Lower lobe of right lung (tissue), 2 donors: Measurements from ENCODE around the gene PLA2G4E. TPM values are rescaled to one million over a fixed set of nuclear protein-coding genes. Genes with fewer than 3 reads are reported as not detected.

Experiments used
- ATAC-seq, 2 donors: fragments of 200-7000 bp; cut with Tn5 transposase; one replicate each; pipeline ENCODE4 v1.9.1; 2020 to 2022; ENCODE audit warnings: mild to moderate bottlenecking in 2 of 2, moderate library complexity in 2 of 2
- DNase-seq: peaks from one replicate; pipeline ENCODE4 v3.0.0-alpha.2; 2020
- H3K27ac ChIP-seq: fragments of 200-600 bp; one replicate; pipeline ENCODE4 v1.8.0; 2022
- H3K27me3 ChIP-seq: fragments of 200-600 bp; one replicate; pipeline ENCODE4 v1.8.0; 2022; ENCODE audit warnings: low read depth
- H3K36me3 ChIP-seq: fragments of 200-600 bp; one replicate; pipeline ENCODE4 v1.8.0; 2022; ENCODE audit warnings: mild to moderate bottlenecking
- H3K4me1 ChIP-seq: fragments of 200-600 bp; one replicate; pipeline ENCODE4 v1.8.0; 2022
- H3K4me3 ChIP-seq: fragments of 200-600 bp; one replicate; pipeline ENCODE4 v1.8.0; 2022; ENCODE audit warnings: mild to moderate bottlenecking
- H3K9me3 ChIP-seq: fragments of 200-600 bp; one replicate; pipeline ENCODE4 v1.8.0; 2022
- CTCF ChIP-seq: fragments of 200-600 bp; IDR thresholded peaks from one replicate; pipeline ENCODE4 v1.8.0; 2022; ENCODE audit warnings: antibody characterized with exemption, mild to moderate bottlenecking
- intact Hi-C: fragments of 100-400 bp; cut with DNase I; formaldehyde crosslinking; loops from one replicate; pipeline ENCODE4 v1.11.0; 2022
- total RNA-seq: library from RNA; stranded (reverse); fragmentation: NEBNext Ultra II Directional; extraction: Animal tissue kit (Norgen Biotek cat#: 25700); gene quantifications from one replicate; pipeline ENCODE4 v1.2.1, GENCODE V29; 2021
- donor health status: DM: no; HTN: yes; CAD: no; lungs with severe emphysema.

The PLA2G4E gene
- total RNA-seq, 1 donor from 2014 or later, result 1.1 TPM

DNA sequence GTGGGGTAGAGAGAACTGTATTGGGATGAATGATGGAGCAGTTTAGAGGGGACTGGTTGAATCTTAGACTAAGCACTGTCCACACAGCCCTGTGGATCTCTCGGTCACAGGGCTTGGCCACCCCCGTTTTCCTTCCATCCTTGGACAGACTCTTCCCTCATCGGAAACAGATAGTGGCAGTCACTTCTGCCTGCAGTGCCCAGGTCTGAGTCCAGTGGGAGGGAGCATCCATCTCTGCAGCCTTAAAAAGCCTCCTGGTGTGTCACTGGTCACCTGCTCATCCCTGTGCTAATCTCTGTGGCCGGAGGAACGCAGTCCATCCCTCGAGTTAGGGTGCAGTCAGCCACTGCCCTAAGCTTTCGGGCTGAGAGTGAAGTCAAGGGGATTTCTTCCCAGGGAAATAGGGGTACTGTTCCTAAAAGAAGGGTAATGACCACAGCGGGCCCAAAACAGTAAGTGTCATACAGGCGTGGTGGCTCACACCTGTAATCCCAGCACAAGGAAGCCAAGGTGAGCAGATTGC is 41.5 kb upstream of the PLA2G4E start:
- Histone ChIP-seq H3K4me3 (no peak overlapping the region), H3K36me3 (no peaks in the 10 kb centered on the region), H3K9me3 (no peaks in the 10 kb centered on the region), H3K4me1 (peaks cover 16% of the 10 kb centered on the region), H3K27me3 (no peaks in the 10 kb centered on the region), H3K27ac (no peak overlapping the region)
- intact Hi-C loops, result loop anchor here (10.0 kb wide), 1 partner anchor 78 kb away; no protein-coding TSS in a partner anchor
- DNase-seq (no peak), ATAC-seq (no peak)
- TF ChIP-seq CTCF, result no peak

DNA sequence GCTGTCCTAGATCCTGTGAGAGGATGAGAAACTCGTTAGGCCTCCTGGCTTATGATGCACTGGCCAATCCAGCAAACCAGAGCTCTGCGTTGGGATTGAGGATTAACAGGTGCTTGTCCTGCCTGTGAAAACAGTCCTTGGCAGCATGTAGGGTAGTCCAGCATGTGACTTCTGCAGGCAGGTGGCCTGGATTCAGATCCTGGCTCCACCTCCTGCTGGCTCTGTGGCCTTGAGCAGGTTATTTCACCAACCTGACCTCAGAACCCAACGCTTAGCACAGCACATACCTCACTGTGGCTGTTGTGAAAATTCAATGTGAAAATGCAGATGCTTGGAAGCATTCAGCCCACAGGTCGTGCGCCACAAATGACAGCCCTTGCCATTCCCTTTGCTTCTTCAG is 40.0 kb upstream of the PLA2G4E start:
- Histone ChIP-seq H3K4me1 (peaks cover 22% of the 10 kb centered on the region), H3K36me3 (no peaks in the 10 kb centered on the region), H3K27ac (no peak overlapping the region), H3K4me3 (no peak overlapping the region), H3K27me3 (no peaks in the 10 kb centered on the region), H3K9me3 (no peaks in the 10 kb centered on the region)
- TF ChIP-seq CTCF, result no peak
- ATAC-seq (no peak), DNase-seq (no peak)
- intact Hi-C loops, result loop anchor here (10.0 kb wide), 1 partner anchor 76 kb away; no protein-coding TSS in a partner anchor

DNA sequence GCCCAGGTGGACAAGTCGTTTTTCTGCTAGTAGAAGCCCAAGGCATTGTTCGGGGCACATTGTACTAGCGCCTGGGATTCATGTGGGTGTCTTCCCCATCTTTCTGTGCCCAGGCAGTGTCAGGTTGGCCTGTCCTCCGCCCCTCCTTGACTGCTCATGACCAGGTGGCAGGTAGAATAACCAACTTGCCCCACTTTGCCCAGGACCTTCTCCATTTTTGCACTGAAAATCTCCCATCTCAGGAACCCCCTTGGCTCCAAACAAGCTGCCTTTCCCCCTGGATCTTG is 39.6 kb upstream of the PLA2G4E start:
- no peak overlapping the region for H3K27ac ChIP-seq
- H3K36me3 ChIP-seq, result no peaks in the 10 kb centered on the region
- H3K9me3 ChIP-seq, result no peaks in the 10 kb centered on the region
- no peak overlapping the region for H3K4me3 ChIP-seq
- DNase-seq (no peak), ATAC-seq (no peak)
- TF ChIP-seq CTCF, result no peak
- no peaks in the 10 kb centered on the region for H3K27me3 ChIP-seq
- intact Hi-C loops, result loop anchor here (10.0 kb wide), 1 partner anchor 76 kb away; no protein-coding TSS in a partner anchor
- peaks cover 22% of the 10 kb centered on the region for H3K4me1 ChIP-seq

- Histone ChIP-seq H3K27ac (no peak overlapping the region), H3K9me3 (no peaks in the 10 kb centered on the region), H3K27me3 (no peaks in the 10 kb centered on the region), H3K4me1 (peaks cover 22% of the 10 kb centered on the region), H3K36me3 (no peaks in the 10 kb centered on the region), H3K4me3 (no peak overlapping the region)
- peak; percentile 92 for TF ChIP-seq CTCF
- DNase-seq, result no peak
- peak in 1 of 2 donors; percentile 41 for ATAC-seq
- intact Hi-C loops, result loop anchor here (10.0 kb wide), 1 partner anchor 75 kb away; no protein-coding TSS in a partner anchor
Measured at GRCh38 chr15:42059661-42060476, 39.0 kb upstream of the PLA2G4E start.

DNA sequence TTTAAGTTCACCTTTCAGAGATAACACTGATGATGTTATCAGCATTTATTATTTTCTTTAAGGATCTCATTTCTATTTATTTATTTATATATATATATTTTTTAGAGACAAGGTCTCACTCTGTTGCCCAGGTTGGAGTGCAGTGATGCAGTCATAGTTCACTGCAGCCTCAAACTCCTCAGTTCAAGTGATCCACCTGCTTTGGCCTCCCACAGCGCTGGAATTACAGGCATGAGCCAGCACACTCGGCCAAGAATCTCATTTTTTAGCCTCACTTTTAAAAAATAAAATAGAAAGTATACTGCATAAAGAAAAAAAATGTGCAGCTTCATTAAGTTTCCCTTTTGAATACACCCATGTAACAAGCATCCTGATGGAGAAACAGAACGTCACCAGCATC is 37.9 kb upstream of the PLA2G4E start:
- TF ChIP-seq CTCF, result no peak
- no peak for DNase-seq
- no peaks in the 10 kb centered on the region for H3K9me3 ChIP-seq
- no peaks in the 10 kb centered on the region for H3K27me3 ChIP-seq
- H3K4me3 ChIP-seq, result no peak overlapping the region
- no peak overlapping the region for H3K27ac ChIP-seq
- H3K4me1 ChIP-seq, result peaks cover 22% of the 10 kb centered on the region
- H3K36me3 ChIP-seq, result no peaks in the 10 kb centered on the region
- intact Hi-C loops, result no loop called here
- ATAC-seq, result no peak
